Fibroblast of skin of left quadriceps (primary cell): ENCODE measurements around the gene PPP1R1B.
A peak's percentile ranks its signal among the peaks of the same experiment; 100 is the strongest.

Experiments
- DNase-seq, 2 experiments: peaks; one replicate each; pipeline ENCODE4 v3.0.0-alpha.2; 2013; ENCODE audit warnings: low read depth in 2 of 2

Gene PPP1R1B

DNA sequence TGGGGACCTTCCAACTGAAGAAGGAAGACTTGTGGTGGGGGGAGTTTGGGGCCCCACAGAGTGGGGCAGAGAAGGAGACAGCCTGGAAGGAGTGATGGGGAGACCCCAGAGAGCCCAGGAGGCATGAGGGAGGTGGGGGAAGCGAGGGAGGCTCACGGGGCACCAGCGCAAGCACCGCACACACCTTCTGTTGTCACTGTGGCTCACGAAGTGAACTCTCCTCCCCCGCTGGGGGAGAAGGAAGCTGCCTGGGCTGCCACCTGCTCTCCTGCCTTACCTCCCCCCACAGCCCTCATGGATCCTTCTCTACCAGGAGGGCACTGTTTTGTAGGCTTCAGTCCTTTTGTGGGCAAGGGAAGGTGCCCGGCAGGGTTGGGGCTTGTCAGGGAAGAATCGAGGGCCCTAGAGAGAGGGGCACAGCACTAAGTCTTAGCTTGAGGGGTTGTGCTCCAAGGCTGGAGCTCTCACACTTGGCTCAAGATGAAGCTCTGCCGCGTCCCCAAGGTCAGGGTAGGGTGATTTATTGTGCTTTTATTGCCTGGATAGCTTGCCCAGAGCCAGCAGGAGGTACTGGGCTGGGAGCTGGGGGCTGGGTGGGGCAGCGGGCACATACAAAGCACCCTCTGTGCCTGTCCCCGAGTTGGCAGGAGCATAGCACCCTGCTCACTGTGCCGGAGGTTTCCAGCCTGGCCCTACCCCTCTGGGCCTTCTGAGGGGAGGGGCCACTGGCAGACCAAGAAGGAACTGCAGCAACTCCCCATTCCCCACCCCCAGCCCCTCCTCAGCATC lies 5.6 kb downstream of the PPP1R1B start:
- DNase-seq = no peak

DNA sequence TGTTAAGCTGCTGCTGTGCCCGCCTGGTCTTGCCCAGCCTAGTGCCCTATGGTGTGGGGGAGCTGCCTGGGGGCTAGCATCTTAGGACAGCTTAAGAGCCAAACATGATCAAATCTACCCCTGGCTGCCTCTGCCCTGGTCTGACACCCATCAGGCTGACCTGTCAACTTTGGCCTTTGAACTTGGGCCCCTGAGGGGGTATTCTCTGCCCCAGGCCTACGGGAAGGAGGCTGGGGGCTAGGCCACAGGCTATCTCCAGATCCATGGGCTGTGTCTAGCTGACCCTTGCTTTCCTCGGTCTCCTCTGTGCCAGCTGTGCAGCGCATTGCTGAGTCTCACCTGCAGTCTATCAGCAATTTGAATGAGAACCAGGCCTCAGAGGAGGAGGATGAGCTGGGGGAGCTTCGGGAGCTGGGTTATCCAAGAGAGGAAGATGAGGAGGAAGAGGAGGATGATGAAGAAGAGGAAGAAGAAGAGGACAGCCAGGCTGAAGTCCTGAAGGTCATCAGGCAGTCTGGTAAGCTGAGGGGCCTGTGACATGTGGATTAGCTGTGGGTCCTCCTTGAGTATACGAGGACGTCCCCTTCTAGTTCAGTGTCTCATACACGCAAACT lies 6.9 kb downstream of the PPP1R1B start:
- DNase-seq = no peak

DNA sequence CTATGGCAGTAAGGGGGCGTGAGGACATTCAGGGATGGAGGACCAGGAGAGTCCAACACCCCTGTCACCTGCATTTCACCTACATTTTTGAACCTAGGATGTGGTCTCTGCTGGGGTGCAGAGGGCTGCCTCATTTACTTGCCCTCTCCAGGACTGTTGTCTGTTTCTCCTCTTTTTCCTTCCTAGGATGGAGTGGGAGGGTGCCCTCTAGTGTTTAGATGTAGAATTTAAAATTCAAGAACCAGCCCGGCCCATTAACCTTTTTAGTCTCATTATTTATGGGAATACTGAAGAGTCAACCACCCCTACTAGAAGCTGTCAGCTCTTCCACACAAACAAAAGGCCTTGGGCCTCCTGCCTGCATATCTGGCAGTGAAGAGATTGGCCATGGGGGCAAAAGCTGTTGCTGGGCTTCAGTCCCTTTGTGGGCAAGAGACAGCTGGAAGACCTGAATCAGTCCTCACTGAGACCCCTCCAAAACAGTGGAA lies 7.7 kb downstream of the PPP1R1B start:
- no peak for DNase-seq

DNA sequence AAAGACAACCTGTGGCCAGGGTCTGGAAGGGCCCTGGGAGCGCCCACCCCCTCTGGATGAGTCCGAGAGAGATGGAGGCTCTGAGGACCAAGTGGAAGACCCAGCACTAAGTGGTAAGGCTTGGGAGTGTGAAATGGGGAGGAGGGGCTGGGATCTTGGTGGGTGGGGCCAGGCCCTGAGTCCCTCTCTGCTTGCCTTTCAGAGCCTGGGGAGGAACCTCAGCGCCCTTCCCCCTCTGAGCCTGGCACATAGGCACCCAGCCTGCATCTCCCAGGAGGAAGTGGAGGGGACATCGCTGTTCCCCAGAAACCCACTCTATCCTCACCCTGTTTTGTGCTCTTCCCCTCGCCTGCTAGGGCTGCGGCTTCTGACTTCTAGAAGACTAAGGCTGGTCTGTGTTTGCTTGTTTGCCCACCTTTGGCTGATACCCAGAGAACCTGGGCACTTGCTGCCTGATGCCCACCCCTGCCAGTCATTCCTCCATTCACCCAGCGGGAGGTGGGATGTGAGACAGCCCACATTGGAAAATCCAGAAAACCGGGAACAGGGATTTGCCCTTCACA lies 8.9 kb downstream of the PPP1R1B start:
- DNase-seq = no peak

DNA sequence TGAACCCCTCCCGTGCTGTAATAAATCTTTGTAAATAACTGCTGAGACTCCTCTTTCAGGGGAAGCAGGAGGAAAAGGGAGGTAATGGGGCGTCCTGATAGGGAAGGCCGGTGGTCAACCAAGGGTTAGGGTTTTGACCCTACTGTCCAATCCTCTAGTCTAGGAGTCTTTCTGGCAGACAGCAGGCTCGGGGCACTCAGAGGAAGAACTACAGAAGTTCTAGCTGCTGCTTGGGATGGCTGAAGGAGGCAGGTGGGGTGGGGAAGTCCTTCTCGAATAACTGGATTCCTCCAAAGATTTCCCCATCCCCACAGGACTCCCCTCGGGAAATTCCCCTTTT lies 9.8 kb downstream of the PPP1R1B start:
- no peak for DNase-seq

DNA sequence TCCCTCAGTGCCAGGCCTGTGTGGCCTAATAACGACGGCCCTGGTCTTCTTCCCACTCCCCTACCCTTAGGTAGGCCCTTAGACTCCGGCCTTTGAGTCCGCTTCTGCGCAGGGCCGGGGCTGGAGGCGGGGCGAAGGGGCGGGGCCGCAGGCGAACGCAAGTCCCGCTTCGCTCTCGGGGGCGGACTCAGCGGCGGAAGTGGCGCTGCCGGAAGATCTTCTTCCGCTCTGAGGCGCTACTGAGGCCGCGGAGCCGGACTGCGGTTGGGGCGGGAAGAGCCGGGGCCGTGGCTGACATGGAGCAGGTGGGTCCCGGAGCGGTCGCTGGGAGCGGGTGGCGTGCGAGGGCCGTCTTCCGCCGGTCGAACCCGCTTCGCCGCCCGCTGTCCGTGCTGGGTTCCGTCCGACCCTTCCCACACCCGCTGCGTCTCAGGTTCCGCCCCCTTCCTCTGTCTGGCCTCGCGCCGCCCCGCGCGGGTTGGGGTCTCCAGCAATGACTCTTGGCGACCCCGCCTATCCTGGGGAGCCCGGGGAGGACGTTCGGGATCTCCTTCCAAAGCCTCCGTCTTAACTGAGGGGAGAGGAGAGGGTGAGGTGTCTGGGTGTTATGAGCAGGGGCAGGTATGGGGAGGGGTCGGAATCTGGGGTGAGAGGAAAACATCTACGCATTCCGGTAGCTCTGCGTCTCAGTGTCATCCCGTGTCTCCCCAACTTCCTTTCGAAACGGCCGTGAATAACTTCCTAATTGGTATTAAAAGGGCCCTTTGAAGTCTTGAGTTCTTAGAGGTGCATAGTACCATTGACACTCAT lies 10.4 kb downstream of the PPP1R1B start, which contains the start of gene STARD3:
TSS of gene STARD3 (plus strand) at position 218 of the 810 bp plus-strand sequence. CDS start 16,388 bp downstream, outside the sequence.
- peak; percentile 54 to 61 for DNase-seq

DNA sequence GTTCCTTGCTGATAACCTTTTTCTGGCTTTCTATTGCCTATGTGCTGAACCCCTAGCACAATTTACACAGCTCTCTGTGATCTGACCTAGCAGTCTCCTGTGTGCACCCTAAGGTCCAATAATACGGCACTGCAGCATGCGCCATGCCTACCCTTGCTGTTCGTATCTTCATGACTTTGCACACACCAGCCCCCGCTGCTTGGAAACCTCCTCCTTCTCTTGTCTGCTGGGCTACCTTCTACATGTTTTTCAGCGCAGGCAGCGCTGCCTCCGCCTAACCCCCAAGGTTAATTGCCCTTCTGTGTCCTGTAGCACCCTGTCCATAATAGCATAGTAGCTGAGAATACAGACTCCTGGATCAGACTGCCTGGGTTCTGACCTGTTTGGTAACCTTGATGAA lies 11.6 kb downstream of the PPP1R1B start:
- DNase-seq = no peak

DNA sequence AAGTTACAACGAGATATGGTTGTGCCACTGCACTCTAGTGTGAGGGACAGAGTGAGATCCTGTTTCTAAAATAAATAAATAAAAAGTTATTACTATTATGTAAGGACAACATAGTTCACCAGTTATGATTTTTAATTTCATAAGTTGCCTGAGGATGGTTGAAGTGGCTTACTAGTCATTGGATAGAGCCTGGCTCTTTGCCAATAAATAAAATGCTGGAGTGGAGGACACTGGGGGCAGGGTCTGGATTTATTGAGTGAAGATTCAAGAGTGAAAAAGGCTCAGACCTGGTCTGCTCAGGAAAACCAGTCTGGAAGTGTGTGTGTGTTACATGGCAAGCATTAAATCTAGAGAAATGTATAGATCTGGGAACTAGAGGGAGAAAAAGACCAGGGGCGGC lies 12.3 kb downstream of the PPP1R1B start:
- no peak for DNase-seq

DNA sequence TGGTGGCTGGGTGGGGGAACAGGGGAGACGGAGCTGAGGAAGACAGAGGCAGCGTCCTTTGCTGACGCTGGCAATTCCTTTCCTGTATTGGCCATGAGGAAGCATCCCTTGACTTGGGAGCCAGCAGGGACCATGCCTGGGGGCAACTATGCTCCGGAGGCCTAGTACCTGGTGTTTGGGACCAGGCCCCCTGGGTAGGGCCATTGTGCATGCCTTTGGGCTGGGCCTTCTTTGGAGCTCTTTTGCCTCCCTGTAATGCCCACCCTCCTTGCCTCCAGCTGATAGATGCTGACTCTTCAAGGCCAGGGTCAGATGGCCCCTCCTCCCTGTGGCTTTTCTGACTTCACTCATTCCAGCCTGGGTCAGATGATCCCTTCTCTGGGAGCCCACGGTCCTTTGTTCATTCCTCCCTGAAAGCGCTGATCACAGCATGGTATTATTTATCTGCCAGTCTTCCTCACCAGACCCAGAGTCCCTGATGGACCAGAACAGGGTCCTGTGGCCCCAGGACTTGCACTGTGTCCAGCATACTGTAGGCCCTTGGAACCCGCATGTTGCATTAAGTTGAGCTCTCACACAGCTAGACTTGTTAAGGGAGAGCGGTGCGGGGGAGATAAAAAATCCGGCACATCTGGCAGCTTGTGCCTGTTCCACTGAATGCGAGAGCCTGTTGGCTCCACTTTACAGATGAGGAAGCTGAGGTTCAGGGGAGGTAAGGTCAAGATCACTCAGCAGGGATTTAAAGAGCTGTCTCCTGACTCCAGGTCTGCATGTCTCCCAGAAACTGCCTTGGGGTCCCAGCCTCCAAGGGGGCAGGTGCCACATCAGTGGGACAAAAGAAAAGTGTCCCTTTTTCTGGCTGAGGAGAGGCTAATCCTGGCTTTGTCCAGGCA lies 13.1 kb downstream of the PPP1R1B start:
- DNase-seq = no peak

DNA sequence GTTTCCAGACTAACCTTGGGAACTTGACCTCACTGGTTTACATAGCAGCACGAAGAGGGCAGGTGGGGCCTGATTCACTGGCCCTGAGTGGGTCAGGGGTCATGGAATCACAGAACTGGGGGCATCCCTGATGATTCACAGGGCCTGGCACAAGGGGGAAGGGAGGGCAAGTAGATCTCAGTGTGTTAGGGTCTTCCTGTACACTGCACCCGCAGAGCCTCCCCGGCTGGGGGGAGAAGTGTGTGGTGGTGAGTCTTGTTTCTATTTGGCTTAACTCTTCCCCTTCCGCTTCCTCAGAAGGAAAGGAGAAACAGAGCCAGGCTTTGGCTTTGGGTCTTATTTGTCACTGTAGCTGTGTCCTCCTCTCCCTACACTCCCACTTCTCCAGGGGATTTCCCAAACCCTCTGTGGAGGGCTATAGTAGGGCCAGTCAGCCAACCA lies 13.9 kb downstream of the PPP1R1B start:
- DNase-seq = no peak

DNA sequence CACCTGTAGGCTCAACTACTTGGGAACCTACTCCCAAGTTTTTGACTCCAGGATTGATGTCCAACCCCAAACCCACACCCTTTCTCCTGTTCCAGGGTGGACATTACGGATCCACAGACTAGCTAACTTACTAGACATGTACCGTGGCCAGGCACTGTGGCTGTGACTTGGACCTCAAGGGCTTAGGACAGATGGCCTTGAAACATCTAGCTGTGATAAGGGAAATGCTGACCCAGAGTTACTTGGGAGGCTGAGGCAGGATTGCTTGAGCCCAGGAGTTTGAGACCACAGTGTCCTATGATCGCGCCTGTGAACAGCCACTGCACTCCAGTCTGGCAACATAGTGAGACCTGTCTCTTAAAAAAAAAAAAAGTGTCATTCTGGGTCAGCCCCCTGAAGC lies 14.3 kb downstream of the PPP1R1B start:
- DNase-seq = no peak

DNA sequence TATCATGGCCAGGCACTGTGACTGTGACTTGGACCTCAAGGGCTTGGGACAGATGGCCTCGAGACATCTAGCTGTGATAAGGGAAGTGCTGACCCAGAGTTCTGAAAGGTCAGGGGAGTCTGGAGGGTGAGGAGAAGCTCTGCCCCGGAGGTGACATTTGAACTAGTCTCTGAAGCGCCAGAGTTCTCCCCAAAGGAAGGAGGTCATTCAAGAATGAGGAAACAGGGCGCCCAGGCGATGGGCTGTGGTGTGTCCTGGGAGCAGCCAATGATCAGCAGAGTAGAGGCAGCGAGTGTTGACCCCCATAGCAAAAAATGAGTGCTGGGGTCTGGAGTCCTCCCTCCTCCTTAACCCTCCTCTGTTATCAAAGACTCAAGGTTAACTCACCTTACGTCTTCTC lies 15.1 kb downstream of the PPP1R1B start:
- no peak for DNase-seq

DNA sequence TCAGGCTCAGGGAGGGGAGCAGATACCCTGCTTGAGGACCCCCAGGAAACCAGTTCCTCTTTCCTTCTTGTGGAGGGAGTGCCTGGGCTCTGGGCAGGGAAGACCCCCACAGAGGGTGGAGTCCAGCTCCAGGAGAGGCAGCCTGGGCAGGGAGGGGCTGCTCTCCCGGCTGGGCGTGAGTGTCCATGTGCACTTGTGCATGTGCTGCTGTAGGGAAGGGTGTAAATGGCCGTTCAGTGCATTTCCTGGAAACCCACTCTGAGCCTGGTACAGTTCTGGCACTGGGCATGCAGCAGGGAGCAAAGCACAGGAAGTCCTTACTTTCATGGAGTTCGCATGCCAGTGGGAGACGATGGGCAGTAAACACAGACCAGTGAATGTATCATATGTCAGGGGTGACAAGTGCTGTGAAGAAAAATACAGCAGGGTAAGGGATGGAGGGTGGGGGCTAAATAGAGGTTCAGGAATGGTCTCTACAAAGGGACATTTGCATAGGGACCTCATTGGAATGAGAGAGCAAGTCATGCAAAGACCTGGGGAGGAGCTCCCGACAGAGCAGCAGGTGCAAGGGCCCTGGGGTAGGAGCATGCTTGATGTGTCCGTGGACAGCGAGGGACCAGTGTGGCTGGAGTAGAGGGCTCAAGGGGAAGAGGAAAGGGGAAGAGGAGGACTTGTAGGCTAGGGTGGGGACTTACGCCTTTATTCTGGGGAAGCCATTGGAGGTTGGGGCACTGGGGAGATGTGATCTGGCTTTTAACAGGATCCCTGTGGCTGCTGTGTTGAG lies 15.7 kb downstream of the PPP1R1B start:
- DNase-seq = no peak

DNA sequence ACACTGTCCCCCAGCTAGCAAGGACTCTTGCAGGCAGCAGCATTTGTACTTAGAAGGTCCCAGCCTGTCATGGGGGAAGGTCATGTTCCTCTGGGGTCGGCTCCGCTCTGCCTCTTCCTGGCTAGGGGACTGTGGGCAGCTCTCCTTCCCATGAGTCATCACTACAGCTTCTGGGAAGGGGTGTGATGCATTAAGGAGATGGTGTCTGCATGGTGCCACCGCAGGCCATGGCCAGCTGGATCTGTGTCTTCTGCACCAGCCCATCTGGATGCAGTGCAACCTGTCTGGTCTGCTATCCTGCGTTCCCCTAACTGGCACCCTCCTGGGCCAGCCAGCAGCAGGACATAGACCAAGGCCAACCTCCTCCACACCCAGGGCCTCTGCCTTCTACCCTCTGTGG lies 16.5 kb downstream of the PPP1R1B start:
- DNase-seq = no peak

DNA sequence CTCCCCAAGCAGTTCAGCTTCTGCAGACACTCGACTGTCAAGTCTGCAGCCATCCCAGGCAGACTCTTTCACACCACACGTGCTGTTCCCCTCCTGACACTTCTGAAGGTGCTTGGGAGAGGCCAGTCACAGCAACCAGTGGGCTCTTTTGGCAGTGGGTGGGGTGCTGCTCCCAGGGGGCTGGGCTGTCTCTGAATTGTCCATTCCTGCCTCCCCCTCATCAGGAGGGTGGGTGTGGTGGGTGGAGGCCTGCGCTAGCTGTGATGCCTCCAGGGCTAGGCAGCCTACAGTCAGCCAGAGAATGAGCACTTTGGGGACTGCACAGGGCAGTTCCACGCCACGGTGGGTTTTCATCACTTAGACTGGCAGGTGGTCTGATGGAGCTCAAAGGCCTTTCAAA lies 20.5 kb downstream of the PPP1R1B start:
- no peak for DNase-seq

DNA sequence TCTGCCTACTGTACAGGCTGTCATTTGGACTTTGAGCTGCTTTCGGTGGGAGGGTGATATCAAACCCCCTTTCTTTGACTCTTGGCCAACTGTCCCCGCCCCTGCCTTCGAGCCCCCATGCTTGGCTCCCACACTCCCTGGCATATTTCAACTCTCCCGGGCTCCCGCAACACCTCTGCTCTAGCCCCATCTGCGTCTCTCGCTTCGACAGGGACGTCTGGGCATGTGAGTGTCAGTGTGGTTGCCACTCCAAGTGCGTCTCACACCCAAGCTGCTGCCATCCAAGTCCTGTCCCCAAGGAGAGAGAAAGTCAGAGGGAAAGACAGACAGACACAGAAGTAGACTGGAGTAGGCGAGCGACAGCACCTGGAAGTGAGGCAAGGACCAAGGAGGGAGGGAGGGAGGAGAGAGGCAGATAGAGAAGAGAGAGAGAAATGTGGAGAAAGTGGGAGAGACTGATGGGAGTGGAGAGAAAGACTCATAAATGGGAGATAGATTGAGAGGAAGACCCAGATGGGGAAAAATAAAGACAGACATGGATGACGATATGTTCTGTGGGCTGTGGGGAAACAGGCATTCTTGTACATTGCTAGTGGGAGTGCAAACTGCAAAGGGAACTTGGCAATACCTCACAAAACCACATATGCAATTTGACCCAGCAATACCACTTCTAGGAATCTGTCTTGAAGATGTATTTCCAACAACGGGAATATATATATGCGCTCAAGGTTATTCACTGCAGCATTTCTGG lies 22.0 kb downstream of the PPP1R1B start:
- peak; percentile 53 to 61 for DNase-seq

DNA sequence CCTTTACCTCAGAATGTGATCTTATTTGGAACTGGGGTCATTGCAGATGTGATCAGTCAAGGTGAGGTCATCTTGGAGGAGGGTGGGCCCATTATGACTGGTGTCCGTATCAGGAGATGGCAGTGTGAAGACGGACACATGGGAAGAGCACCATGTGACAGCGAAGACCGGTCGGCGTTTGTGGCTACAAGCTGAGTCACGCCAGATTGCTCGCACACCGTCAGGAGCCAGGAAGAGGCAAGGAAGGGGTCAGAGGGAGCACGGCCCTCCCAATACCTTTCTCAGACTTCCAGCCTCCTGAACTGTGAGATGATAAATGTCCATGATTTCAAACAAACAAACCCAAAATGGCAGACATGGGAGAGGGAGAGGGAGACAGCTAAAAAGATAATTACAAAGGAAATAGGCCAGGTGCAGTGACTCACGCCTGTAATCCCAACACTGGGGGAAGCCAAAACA lies 23.4 kb downstream of the PPP1R1B start:
- no peak for DNase-seq

DNA sequence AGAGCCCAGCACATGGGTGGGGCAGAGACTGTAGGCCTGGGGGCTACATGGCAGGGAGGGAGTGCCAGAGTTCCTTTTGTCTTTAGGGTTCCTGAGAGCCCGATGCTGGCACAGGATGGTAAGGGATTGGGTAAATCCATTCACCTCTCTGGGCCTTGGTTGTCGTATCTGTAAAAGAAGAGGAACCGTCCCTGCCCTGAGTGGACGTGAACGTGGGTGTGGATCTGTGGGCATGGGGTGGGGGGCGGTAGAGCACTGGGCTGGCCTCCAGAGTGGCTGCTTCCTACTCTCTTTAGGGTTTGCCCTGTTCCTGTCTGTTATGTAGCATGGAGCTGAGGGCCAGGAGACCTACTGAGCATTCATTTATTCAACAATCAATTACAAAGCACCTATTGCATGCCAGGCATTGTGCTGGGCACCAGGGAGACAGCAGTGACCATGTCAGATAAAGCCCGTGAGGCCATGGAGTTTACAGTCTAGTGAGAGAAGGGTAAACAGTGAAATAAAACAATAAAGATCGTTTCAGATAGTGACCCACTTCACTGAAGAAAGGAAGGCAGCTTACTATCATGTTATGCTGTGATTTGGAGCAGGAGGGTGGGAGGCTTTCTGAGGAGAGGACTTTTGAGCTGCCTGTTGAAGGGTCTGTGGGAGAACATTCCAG lies 25.3 kb downstream of the PPP1R1B start:
- no peak for DNase-seq
